Tibial artery (tissue), 4 donors: ENCODE measurements around the gene RPS14.
"Not testable (repeated sequence)": the region's sequence is repeated elsewhere in the genome, so short reads cannot be mapped to it uniquely, and the experiment has no call there.

ENCODE experiments used
- DNase-seq, 2 donors: peaks; one replicate each; pipeline ENCODE4 v3.0.0-alpha.2; 2019
- H3K27ac ChIP-seq, 2 donors: fragments of 200-600 bp; sonication (generic) in 1 of 2; 1 replicate in 1 of 2; 2 replicates in 1 of 2; pipeline ENCODE4 v1.5.1; 2018 to 2019; ENCODE audit warnings: mild to moderate bottlenecking in 1 of 2
- H3K27me3 ChIP-seq, 2 donors: fragments of 200-600 bp; sonication (generic) in 1 of 2; one replicate each; pipeline versions ENCODE4 v1.5.1 to v1.6.0; 2016 to 2019
- H3K36me3 ChIP-seq, 3 donors: fragments of 200-600 bp; sonication (generic) in 2 of 3; one replicate each; pipeline ENCODE4 v1.5.1; 2016 to 2019; ENCODE audit warnings: mild to moderate bottlenecking in 2 of 3
- H3K4me1 ChIP-seq, 4 donors: fragments of 200-600 bp; sonication (generic) in 2 of 4; 1 replicate in 3 of 4; 2 replicates in 1 of 4; pipeline ENCODE4 v1.5.1; 2016 to 2019
- H3K4me3 ChIP-seq, 2 donors: fragments of 200-600 bp; sonication (generic) in 1 of 2; 1 replicate in 1 of 2; 2 replicates in 1 of 2; pipeline ENCODE4 v1.5.1; 2018 to 2019; ENCODE audit warnings: mild to moderate bottlenecking in 2 of 2
- H3K9me3 ChIP-seq, 3 donors: fragments of 200-600 bp; sonication (generic) in 1 of 3; one replicate each; pipeline ENCODE4 v1.5.1; 2016 to 2019
- CTCF ChIP-seq, 2 experiments: fragments of 200-600 bp in 1 of 2; fragments of 450-650 bp in 1 of 2; IDR thresholded peaks; one replicate each; pipeline ENCODE4 v1.5.1; 2017 to 2019; ENCODE audit warnings: antibody characterized with exemption in 2 of 2, mild to moderate bottlenecking in 1 of 2, moderate library complexity in 1 of 2
- intact Hi-C: fragments of 100-400 bp; cut with DNase I; formaldehyde crosslinking; loops from one replicate; pipeline ENCODE4 v1.15.0; 2023; ENCODE audit warnings: low total_unique reads

The RPS14 gene

GRCh38 chr5:150428106-150428876 is 21.2 kb downstream of the RPS14 start:
- DNase-seq = no peak
- Histone ChIP-seq H3K4me3 (no peak overlapping the region), H3K27ac (no peak overlapping the region), H3K36me3 (no peaks in the 10 kb centered on the region), H3K9me3 (no peaks in the 10 kb centered on the region), H3K4me1 (peaks cover 0 to 7% (median 0%) of the 10 kb centered on the region in 4 donors), H3K27me3 (no peaks in the 10 kb centered on the region)
- TF ChIP-seq CTCF (IDR thresholded peaks at IDR 0.05) = no peak
- intact Hi-C loops = no loop called here

GRCh38 chr5:150426165-150426564 is 23.4 kb downstream of the RPS14 start:
- H3K4me3 ChIP-seq, H3K27ac ChIP-seq, H3K27me3 ChIP-seq, H3K36me3 ChIP-seq, H3K4me1 ChIP-seq, DNase-seq, intact Hi-C loops, H3K9me3 ChIP-seq: not testable (repeated sequence)

- H3K27ac ChIP-seq = no peak overlapping the region
- H3K27me3 ChIP-seq = no peaks in the 10 kb centered on the region
- intact Hi-C loops = no loop called here
- H3K9me3 ChIP-seq = no peaks in the 10 kb centered on the region
- DNase-seq = no peak
- H3K36me3 ChIP-seq = no peaks in the 10 kb centered on the region
- no peak overlapping the region for H3K4me3 ChIP-seq
- TF ChIP-seq CTCF (IDR thresholded peaks at IDR 0.05) = no peak
- H3K4me1 ChIP-seq = peaks cover 0 to under 1% (median 0%) of the 10 kb centered on the region in 4 donors
Observed at GRCh38 chr5:150422758-150423157, 26.8 kb downstream of the RPS14 start.

GRCh38 chr5:150422075-150422474 is 27.5 kb downstream of the RPS14 start:
- H3K27ac ChIP-seq = no peak overlapping the region
- no peaks in the 10 kb centered on the region for H3K9me3 ChIP-seq
- intact Hi-C loops = no loop called here
- no peak overlapping the region for H3K4me3 ChIP-seq
- no peak for DNase-seq
- H3K4me1 ChIP-seq = no peaks in the 10 kb centered on the region
- no peaks in the 10 kb centered on the region for H3K27me3 ChIP-seq
- no peak for TF ChIP-seq CTCF (IDR thresholded peaks at IDR 0.05)
- no peaks in the 10 kb centered on the region for H3K36me3 ChIP-seq

GRCh38 chr5:150419630-150420270 is 29.8 kb downstream of the RPS14 start:
- DNase-seq = no peak
- H3K9me3 ChIP-seq = no peaks in the 10 kb centered on the region
- TF ChIP-seq CTCF (IDR thresholded peaks at IDR 0.05) = no peak
- no peaks in the 10 kb centered on the region for H3K36me3 ChIP-seq
- H3K4me3 ChIP-seq = no peak overlapping the region
- H3K4me1 ChIP-seq = no peaks in the 10 kb centered on the region
- H3K27me3 ChIP-seq = no peaks in the 10 kb centered on the region
- intact Hi-C loops = no loop called here
- H3K27ac ChIP-seq = no peak overlapping the region

- peaks cover 0 to 19% (median 11%) of the 10 kb centered on the region in 4 donors for H3K4me1 ChIP-seq
- intact Hi-C loops, H3K27me3 ChIP-seq, H3K9me3 ChIP-seq, H3K36me3 ChIP-seq, DNase-seq, H3K4me3 ChIP-seq: not testable (repeated sequence)
- H3K27ac ChIP-seq = peak overlapping the region in 1 of 2 donors; percentile 63
Observed at GRCh38 chr5:150413902-150414790, 35.4 kb downstream of the RPS14 start.
